ENCODE data around the gene THSD4.

THSD4 gene

DNA sequence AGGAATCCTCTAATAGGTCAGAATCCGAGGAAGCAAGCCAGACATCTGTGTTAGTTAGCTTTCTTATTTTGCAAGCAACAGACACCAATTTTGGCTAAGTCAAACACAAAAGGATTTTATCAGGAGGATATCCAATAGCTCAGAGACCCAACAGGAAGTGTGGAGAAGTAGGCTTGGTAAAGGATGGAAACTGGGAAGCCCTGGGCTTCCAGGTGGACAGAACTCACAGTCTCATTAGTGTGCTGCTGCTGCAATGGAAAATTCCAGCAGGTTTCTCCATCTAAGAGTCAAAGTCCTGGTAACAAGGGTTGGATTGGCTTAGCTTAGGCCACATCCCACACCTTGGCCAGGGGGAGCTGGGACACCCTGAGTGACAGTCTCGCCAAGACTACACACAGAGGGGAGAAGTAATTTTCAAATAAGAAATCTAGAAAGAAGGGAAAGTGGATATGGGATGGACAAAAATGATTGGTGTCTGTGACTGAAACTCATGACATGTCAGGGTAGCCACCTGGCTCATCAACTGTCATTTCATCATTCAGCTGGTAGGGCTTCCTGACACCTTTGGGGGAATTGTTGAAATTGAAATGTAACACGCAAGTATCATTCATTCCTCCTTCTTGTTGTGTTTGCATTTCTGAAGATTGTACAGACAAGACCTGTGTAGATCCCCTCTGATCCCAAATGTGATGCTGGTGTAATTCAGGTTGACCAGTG, 158.6 kb downstream of the THSD4 start:
- no peak overlapping the region for H3K9ac ChIP-seq (ENCODE audit: low read length)
- no peak overlapping the region for H3K4me3 ChIP-seq (ENCODE audit: low read length)
- DNase-seq (ENCODE audit: low read depth) = peak; percentile 29
- peaks cover 16% of the 10 kb centered on the region for H3K4me1 ChIP-seq (ENCODE audit: control insufficient read depth, insufficient read depth, low read length)
- H3K36me3 ChIP-seq (ENCODE audit: control insufficient read depth, insufficient read depth, low read length, severe bottlenecking) = no peaks in the 10 kb centered on the region
- H3K9me3 ChIP-seq (ENCODE audit: control insufficient read depth, low read length) = no peaks in the 10 kb centered on the region
- H3K27me3 ChIP-seq (replicated peaks; ENCODE audit: control insufficient read depth, insufficient read depth, low read length) = no peaks in the 10 kb centered on the region

DNA sequence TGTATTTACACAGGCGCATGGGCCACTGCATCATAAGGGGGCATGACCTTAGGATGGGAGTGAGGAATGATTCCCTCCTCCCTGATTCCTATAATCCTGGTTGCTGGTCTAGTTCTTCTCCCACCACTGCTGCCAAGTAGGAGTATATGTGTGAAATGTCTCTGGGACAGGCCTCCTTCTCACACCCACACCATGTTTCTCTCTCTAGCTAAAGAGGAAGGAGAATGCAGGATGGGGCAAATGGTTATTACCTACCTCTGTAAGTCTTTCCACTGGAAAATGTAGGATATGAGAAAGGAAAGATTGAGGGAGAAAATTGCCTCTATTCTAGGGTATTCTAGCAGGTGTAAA, 159.2 kb downstream of the THSD4 start:
- Histone ChIP-seq H3K9me3 (ENCODE audit: control insufficient read depth, low read length) (no peaks in the 10 kb centered on the region), H3K27me3 (replicated peaks; ENCODE audit: control insufficient read depth, insufficient read depth, low read length) (no peaks in the 10 kb centered on the region), H3K4me1 (ENCODE audit: control insufficient read depth, insufficient read depth, low read length) (peaks cover 21% of the 10 kb centered on the region), H3K9ac (ENCODE audit: low read length) (no peak overlapping the region), H3K36me3 (ENCODE audit: control insufficient read depth, insufficient read depth, low read length, severe bottlenecking) (no peaks in the 10 kb centered on the region), H3K4me3 (ENCODE audit: low read length) (no peak overlapping the region)
- no peak for DNase-seq (ENCODE audit: low read depth)

- Histone ChIP-seq H3K27me3 (replicated peaks; ENCODE audit: control insufficient read depth, insufficient read depth, low read length) (no peaks in the 10 kb centered on the region), H3K9me3 (ENCODE audit: control insufficient read depth, low read length) (no peaks in the 10 kb centered on the region), H3K36me3 (ENCODE audit: control insufficient read depth, insufficient read depth, low read length, severe bottlenecking) (no peaks in the 10 kb centered on the region), H3K9ac (ENCODE audit: low read length) (no peak overlapping the region), H3K4me3 (ENCODE audit: low read length) (no peak overlapping the region), H3K4me1 (ENCODE audit: control insufficient read depth, insufficient read depth, low read length) (peaks cover 28% of the 10 kb centered on the region)
- peak; percentile 87 for DNase-seq (ENCODE audit: low read depth)
Observed at GRCh38 chr15:71275098-71275497, 159.8 kb downstream of the THSD4 start.

GRCh38 chr15:71275566-71276335, 160.5 kb downstream of the THSD4 start:
- Histone ChIP-seq H3K36me3 (ENCODE audit: control insufficient read depth, insufficient read depth, low read length, severe bottlenecking) (no peaks in the 10 kb centered on the region), H3K4me1 (ENCODE audit: control insufficient read depth, insufficient read depth, low read length) (peaks cover 33% of the 10 kb centered on the region), H3K27me3 (replicated peaks; ENCODE audit: control insufficient read depth, insufficient read depth, low read length) (no peaks in the 10 kb centered on the region), H3K9me3 (ENCODE audit: control insufficient read depth, low read length) (no peaks in the 10 kb centered on the region), H3K9ac (ENCODE audit: low read length) (no peak overlapping the region), H3K4me3 (ENCODE audit: low read length) (no peak overlapping the region)
- no peak for DNase-seq (ENCODE audit: low read depth)

DNA sequence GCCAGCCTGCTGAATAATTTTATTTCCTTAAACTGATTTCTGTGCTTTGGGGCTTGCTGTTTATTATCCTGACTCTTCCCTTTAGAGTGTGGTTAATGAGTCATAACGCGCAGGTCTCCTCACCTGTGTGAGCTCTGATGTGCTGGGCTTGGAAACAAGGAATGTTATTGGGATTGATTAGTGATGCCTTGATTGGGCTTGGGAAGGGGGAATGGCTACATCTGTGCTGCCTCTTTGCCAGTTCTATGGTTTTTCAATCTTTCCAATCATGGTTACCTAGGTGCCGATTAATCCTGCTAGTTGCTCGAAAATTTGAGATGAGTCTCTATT, 161.0 kb downstream of the THSD4 start:
- H3K36me3 ChIP-seq (ENCODE audit: control insufficient read depth, insufficient read depth, low read length, severe bottlenecking) = no peaks in the 10 kb centered on the region
- H3K4me3 ChIP-seq (ENCODE audit: low read length) = no peak overlapping the region
- no peak overlapping the region for H3K9ac ChIP-seq (ENCODE audit: low read length)
- H3K27me3 ChIP-seq (replicated peaks; ENCODE audit: control insufficient read depth, insufficient read depth, low read length) = no peaks in the 10 kb centered on the region
- peaks cover 36% of the 10 kb centered on the region for H3K4me1 ChIP-seq (ENCODE audit: control insufficient read depth, insufficient read depth, low read length)
- H3K9me3 ChIP-seq (ENCODE audit: control insufficient read depth, low read length) = no peaks in the 10 kb centered on the region
- no peak for DNase-seq (ENCODE audit: low read depth)

DNA sequence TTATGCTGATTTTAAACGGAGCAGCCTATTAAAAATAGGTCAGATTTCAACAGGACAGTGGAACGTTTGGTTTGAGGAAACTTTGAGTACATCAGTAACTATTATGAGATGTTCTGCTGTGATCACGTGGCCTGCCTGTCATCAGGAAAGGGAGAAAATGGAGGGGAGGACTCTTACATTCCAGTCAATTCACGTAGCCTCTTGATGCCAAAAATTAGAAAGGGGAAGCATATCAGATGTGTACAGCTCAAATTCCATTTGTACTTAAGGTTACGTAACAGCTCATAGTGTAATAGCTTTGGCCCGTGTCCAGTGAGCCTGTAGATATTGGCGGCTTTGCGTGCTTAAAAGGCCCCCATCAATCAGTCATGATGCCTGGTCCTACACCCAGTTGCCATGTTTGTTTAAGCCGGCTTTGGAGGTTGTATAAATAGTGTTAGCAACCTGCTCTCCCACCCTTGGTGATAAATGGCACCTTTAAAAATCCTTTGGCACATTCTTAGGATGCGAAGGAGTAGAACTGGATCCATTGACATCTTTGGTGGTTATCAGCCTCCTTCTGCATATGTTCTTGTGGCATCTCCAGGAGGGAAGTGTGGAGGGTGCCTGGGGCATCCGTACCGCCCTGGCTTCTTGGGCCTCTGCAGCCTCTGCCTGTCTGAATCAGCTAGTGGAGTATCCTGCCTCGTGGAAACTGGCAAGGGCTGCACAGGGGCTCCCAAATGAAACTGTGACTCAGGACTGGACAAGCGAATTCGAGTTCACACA, 163.9 kb downstream of the THSD4 start:
- H3K9ac ChIP-seq (ENCODE audit: low read length) = peak overlapping the region; percentile 4
- peaks cover 43% of the 10 kb centered on the region for H3K4me1 ChIP-seq (ENCODE audit: control insufficient read depth, insufficient read depth, low read length)
- H3K27me3 ChIP-seq (replicated peaks; ENCODE audit: control insufficient read depth, insufficient read depth, low read length) = no peaks in the 10 kb centered on the region
- H3K36me3 ChIP-seq (ENCODE audit: control insufficient read depth, insufficient read depth, low read length, severe bottlenecking) = no peaks in the 10 kb centered on the region
- H3K9me3 ChIP-seq (ENCODE audit: control insufficient read depth, low read length) = no peaks in the 10 kb centered on the region
- H3K4me3 ChIP-seq (ENCODE audit: low read length) = peak overlapping the region; percentile 70
- peak; percentile 81 for DNase-seq (ENCODE audit: low read depth)

DNA sequence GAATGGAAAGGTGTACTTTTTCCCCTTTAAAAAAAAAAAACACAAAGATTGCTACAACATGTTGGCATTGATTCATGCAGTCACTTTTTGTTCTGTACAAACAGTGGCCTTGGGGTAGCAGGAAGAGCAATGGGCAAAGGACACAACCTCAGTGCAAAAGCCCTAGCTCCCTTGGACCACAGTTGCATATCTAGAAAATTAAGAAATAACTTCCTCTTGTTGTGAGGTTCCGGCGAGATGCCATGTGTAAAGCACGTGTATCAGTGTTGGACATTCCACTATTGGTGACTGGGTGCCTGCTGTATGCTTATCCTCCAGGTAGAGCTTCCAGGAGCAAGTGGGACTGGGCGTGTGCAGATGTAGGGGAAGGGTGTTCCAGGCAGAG, 164.5 kb downstream of the THSD4 start:
- Histone ChIP-seq H3K4me1 (ENCODE audit: control insufficient read depth, insufficient read depth, low read length) (peaks cover 43% of the 10 kb centered on the region), H3K27me3 (replicated peaks; ENCODE audit: control insufficient read depth, insufficient read depth, low read length) (no peaks in the 10 kb centered on the region), H3K9me3 (ENCODE audit: control insufficient read depth, low read length) (no peaks in the 10 kb centered on the region), H3K9ac (ENCODE audit: low read length) (no peak overlapping the region), H3K36me3 (ENCODE audit: control insufficient read depth, insufficient read depth, low read length, severe bottlenecking) (no peaks in the 10 kb centered on the region), H3K4me3 (ENCODE audit: low read length) (no peak overlapping the region)
- no peak for DNase-seq (ENCODE audit: low read depth)

DNA sequence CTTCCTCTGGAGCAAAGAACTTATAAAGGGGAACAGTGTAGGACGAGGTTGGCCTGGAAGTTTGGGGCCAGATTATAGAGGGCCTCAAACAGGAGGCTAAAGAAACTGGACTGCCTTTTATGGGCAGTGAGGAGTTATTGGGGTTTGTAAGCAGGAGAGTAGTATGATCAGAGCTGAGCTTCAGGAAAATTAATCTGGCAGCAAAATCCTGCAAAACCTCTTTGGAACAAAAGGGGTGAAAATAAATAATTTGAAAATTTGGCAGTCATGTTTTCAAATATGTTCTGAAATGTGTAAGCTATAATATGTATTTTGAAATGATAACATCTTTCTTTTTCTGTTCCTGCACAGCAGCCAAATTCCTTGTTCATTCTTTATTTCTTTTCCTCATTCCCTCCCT, 164.9 kb downstream of the THSD4 start:
- no peak for DNase-seq (ENCODE audit: low read depth)
- H3K9me3 ChIP-seq (ENCODE audit: control insufficient read depth, low read length) = no peaks in the 10 kb centered on the region
- H3K4me3 ChIP-seq (ENCODE audit: low read length) = no peak overlapping the region
- H3K4me1 ChIP-seq (ENCODE audit: control insufficient read depth, insufficient read depth, low read length) = peaks cover 43% of the 10 kb centered on the region
- H3K27me3 ChIP-seq (replicated peaks; ENCODE audit: control insufficient read depth, insufficient read depth, low read length) = no peaks in the 10 kb centered on the region
- no peak overlapping the region for H3K9ac ChIP-seq (ENCODE audit: low read length)
- H3K36me3 ChIP-seq (ENCODE audit: control insufficient read depth, insufficient read depth, low read length, severe bottlenecking) = no peaks in the 10 kb centered on the region

DNA sequence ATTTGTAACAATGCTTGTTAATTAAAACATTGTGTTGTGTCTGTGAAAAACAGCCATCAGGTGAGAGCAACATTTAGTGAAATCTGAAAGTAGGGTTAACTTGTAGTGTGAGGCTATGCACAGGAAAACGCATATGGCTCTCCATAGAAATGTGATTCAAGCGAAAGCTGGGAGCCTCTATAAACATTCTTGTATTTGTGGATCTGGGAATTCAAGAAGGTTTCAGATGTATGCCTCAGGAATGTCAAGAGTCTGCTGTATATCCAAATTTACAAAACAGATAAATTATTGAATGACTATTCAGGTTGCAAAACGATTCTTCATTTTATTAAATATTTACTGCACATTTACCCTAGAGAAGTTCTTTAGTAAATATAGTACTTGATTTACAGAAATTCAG, 166.0 kb downstream of the THSD4 start:
- Histone ChIP-seq H3K9me3 (ENCODE audit: control insufficient read depth, low read length) (no peaks in the 10 kb centered on the region), H3K36me3 (ENCODE audit: control insufficient read depth, insufficient read depth, low read length, severe bottlenecking) (no peaks in the 10 kb centered on the region), H3K9ac (ENCODE audit: low read length) (no peak overlapping the region), H3K4me1 (ENCODE audit: control insufficient read depth, insufficient read depth, low read length) (peaks cover 43% of the 10 kb centered on the region), H3K4me3 (ENCODE audit: low read length) (no peak overlapping the region), H3K27me3 (replicated peaks; ENCODE audit: control insufficient read depth, insufficient read depth, low read length) (no peaks in the 10 kb centered on the region)
- DNase-seq (ENCODE audit: low read depth) = no peak

DNA sequence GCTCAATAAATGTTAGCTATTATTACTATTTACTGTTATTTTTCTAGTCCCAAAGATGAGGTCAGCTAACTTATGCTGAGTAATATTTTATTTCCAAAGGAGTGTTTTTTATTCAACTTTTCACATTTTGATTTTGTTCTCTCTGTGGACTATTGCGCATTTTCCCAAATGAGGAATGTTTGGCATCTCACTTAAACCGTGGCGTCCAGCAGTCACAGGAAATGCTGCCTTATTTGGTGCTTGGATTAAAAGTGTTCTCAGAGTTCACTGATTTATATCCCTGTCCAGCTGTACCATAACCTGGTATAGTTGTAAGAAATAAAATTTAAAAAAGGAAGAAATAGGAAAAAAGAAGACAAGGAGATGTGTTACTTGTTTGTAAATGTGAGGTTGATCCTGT, 166.8 kb downstream of the THSD4 start:
- H3K36me3 ChIP-seq (ENCODE audit: control insufficient read depth, insufficient read depth, low read length, severe bottlenecking) = no peaks in the 10 kb centered on the region
- H3K4me1 ChIP-seq (ENCODE audit: control insufficient read depth, insufficient read depth, low read length) = peaks cover 43% of the 10 kb centered on the region
- H3K9me3 ChIP-seq (ENCODE audit: control insufficient read depth, low read length) = no peaks in the 10 kb centered on the region
- H3K27me3 ChIP-seq (replicated peaks; ENCODE audit: control insufficient read depth, insufficient read depth, low read length) = no peaks in the 10 kb centered on the region
- no peak overlapping the region for H3K4me3 ChIP-seq (ENCODE audit: low read length)
- peak overlapping the region; percentile 43 for H3K9ac ChIP-seq (ENCODE audit: low read length)
- DNase-seq (ENCODE audit: low read depth) = peak; percentile 74

DNA sequence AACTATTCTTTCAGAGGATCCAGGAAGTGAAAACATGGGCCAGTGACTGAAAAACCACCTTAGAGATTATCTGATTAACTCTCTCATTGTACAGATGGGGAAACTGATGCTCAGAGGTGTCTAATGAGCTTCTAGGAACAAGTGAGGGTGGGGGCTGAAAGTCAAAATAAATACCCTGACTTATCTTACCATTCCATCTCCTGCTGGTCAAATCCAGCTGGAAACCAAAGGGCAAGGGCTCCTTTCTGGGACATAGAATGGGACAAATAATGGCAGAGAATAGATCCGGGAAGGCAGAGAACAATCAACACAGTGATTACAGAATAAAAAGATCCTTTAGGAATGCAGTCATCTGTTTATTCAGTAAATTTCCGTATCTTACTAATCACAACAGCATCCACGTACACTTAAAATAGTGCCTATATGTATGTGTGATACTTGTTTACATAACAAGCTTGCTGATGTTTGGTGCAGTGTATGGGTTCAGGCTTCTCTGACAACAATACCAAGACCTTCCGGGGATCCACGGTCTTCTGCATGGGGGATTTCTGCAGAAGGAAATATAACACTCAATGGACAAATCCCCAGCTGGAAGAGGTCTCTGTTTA, 173.2 kb downstream of the THSD4 start:
- Histone ChIP-seq H3K36me3 (ENCODE audit: control insufficient read depth, insufficient read depth, low read length, severe bottlenecking) (no peaks in the 10 kb centered on the region), H3K9ac (ENCODE audit: low read length) (no peak overlapping the region), H3K9me3 (ENCODE audit: control insufficient read depth, low read length) (peaks cover 8% of the 10 kb centered on the region), H3K27me3 (replicated peaks; ENCODE audit: control insufficient read depth, insufficient read depth, low read length) (no peaks in the 10 kb centered on the region), H3K4me3 (ENCODE audit: low read length) (no peak overlapping the region), H3K4me1 (ENCODE audit: control insufficient read depth, insufficient read depth, low read length) (peaks cover 3% of the 10 kb centered on the region)
- peak; percentile 34 for DNase-seq (ENCODE audit: low read depth)

Measured in adipocyte (in vitro differentiated cells).